ENCODE data around the gene VMP1.

- TF ChIP-seq MAX (IDR thresholded peaks at IDR 0.05) (no peak; the same call in 1 of the 2 replicates), MAFK (IDR thresholded peaks at IDR 0.05; ENCODE audit: partially characterized antibody) (no peak), CTCF (IDR thresholded peaks at IDR 0.05) (no peak), EP300 (IDR thresholded peaks at IDR 0.05) (peak; percentile 58 to 97; a peak in 4 of 5 replicates), POLR2A (IDR thresholded peaks at IDR 0.05; ENCODE audit: low read length) (no peak), FOSL2 (IDR thresholded peaks at IDR 0.05) (no peak), FOSL2 (CRISPR knock-in tag; IDR thresholded peaks at IDR 0.05) (peak; percentile 54), KDM5A (IDR thresholded peaks at IDR 0.05) (no peak), E2F6 (IDR thresholded peaks at IDR 0.05; ENCODE audit: borderline replicate concordance, low read depth) (no peak), NR3C1 (IDR thresholded peaks at IDR 0.05) (no peak), CEBPB (IDR thresholded peaks at IDR 0.05) (peak; percentile 51 to 89; a peak in 3 of 4 replicates), MYC (IDR thresholded peaks at IDR 0.05; ENCODE audit: borderline replicate concordance, low read length) (no peak), CHD4 (IDR thresholded peaks at IDR 0.05; ENCODE audit: borderline replicate concordance) (no peak), SMC3 (IDR thresholded peaks at IDR 0.05) (no peak)
Measured at GRCh38 chr17:59832883-59833379, 125.5 kb downstream of the VMP1 start.
